HL-60/S4 treated with retinoic acid at 250 ng/mL for 4 days and 3 days (cell line): ENCODE data around the gene SLC4A5.

Experiments
- in situ Hi-C: fragments of 300-500 bp; cut with MboI; formaldehyde crosslinking; loops from 2 replicates; pipeline ENCODE4 v1.7.0; 2022; ENCODE audit warnings: low sequenced_read_pairs

Gene SLC4A5, protein sequence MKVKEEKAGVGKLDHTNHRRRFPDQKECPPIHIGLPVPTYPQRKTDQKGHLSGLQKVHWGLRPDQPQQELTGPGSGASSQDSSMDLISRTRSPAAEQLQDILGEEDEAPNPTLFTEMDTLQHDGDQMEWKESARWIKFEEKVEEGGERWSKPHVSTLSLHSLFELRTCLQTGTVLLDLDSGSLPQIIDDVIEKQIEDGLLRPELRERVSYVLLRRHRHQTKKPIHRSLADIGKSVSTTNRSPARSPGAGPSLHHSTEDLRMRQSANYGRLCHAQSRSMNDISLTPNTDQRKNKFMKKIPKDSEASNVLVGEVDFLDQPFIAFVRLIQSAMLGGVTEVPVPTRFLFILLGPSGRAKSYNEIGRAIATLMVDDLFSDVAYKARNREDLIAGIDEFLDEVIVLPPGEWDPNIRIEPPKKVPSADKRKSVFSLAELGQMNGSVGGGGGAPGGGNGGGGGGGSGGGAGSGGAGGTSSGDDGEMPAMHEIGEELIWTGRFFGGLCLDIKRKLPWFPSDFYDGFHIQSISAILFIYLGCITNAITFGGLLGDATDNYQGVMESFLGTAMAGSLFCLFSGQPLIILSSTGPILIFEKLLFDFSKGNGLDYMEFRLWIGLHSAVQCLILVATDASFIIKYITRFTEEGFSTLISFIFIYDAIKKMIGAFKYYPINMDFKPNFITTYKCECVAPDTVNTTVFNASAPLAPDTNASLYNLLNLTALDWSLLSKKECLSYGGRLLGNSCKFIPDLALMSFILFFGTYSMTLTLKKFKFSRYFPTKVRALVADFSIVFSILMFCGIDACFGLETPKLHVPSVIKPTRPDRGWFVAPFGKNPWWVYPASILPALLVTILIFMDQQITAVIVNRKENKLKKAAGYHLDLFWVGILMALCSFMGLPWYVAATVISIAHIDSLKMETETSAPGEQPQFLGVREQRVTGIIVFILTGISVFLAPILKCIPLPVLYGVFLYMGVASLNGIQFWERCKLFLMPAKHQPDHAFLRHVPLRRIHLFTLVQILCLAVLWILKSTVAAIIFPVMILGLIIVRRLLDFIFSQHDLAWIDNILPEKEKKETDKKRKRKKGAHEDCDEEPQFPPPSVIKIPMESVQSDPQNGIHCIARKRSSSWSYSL

DNA sequence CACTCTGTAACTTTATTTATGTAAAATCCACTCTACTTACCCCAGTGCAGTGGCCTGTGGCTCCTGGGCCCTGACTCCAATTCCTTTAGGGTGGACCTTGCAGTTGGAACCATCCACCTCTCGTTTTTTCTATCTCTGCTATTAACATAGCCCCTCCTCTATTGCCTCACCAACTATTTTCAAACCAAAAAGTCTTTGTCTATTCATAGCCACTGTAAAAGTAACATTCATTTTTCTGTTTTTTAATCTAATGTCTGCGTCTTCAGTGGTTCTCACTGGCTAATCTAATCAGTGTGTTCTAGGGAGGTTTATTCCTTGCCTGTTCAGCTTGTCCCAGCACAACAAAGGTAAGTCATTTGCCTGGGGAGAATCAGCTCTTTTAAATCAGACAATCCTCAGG lies at the start of gene SLC4A5:
Gene SLC4A5, minus strand, starts transcription at position 101 of the 400 bp plus-strand sequence. CDS start 28,393 bp downstream, outside the sequence.
- in situ Hi-C loops: no loop called here

DNA sequence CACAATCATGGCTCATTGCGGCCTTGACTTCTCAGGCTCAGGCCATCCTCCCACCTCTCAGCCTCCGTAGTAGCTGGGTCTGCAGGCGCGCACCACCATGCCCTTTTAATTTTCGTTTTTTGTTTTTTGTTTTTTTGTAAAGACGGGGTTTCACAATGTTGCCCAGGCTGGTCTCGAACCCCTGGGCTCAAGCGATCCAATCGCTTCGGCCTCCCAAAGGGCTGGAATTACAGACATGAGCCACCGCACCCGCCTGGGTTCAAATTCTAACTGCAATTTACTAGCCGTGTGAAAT lies 49.2 kb upstream of the SLC4A5 start:
- in situ Hi-C loops: no loop called here

DNA sequence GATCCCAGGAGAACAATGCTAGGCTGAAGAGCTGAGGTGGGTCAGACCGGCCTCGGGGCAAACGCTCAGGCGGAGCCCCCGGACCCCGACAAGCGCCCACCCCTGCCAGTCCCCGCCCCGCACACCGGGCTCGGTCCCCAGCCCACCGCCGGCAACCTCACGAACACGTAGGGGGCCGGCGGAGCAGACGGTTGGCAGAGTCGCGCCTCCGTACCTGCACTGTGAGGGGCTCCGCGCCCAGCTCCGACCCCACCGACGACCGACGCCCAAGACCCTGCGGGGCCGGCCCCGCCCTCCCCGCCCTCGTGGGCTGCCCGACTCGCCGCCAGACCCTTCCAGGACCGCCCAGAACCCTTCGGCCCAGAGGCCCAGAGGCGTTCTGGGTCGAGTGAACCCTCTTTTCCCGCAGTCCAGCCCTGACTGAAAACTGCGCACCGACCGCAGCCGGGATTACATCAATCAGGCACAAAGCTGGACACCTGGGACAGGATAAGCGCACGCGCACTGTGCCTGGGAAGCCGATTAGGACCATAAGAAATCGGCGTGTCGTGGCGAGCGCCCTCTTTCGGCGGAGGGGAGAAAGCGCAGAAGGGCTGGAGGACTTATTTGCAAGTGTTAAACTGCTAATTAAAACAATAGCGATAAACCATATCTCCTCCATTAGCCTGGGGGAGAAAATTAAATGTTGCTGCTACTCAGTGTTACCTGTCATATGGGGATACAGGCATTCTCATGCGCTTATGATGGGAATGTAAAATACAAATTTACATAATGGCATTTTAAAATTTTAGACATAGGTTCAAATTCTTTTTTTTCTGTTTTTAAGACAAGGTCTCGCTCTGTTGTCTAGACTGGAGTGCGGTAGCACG lies 48.6 kb upstream of the SLC4A5 start:
- in situ Hi-C loops: no loop called here

DNA sequence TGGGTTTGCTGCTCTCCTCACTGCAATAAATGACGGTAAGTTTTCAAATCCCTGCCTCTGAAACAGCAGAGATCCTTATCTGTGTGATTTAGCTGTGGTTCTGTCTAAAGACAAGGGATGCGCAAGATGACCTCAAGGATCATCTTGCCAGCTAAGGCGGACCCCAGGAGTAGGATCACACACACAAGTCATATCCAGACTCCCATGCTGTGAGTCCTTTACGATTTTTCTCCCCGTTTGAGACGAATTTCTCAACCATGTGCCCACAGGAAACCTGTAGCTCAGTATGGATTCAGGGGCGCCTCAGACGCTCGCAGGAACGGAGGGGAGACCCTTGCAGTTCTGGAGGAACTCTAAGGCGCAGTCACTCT lies 48.0 kb upstream of the SLC4A5 start:
- in situ Hi-C loops: no loop called here

DNA sequence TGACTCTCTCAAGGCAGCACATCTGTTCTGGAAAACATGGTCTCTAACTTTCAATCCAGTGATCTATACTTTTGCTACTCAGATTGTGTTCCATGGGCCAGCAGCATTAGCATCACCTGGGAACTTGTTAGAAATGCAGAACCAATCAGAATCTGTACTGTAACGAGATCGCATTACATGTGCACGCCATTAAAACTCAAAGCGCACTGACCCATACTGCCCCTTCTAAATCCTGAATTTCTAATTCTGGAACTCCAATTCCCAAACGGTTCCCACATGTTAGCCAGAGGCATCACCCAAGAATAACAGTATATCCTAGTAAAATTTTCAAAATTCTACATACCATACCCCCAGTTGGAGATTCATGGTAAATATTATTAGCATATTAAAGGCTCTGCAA lies 47.4 kb upstream of the SLC4A5 start:
- in situ Hi-C loops: no loop called here

DNA sequence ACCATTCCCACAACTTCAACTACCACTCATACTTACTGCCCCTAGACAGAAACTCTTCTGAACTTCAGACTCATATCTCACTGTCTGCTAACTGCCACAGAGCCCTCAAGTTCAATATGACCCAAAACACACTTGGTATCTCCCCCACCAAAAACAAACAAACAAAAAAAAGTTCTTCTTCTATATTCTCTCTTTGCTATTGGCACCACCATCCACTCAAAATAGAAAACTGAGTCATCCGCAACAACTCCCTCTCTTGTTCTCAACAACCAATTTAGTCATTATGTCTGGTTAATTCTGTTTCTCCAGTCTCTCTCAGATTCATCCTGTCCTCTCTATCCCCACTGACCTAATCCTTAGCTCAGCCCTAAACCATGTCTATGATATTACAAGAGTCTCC lies 44.1 kb upstream of the SLC4A5 start:
- in situ Hi-C loops: no loop called here

DNA sequence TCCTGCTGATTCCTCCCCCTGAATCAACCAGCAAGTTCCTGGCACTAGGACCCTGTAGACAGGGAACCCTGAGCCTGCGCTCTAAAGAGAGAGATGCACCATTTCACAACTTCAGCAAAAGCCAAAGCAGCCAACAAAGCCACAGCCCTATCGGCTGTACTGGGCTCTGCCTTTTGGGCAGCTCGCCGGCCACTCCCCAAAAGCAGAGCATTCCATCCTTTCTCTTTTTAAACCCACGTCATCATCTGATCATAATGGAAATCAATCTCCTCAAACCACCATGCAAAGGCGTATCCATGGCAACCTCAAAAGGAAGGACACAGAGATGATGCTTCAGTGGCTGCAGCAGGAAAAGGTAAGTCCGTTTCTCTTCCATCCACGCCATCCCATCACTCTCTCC lies 42.2 kb upstream of the SLC4A5 start:
- in situ Hi-C loops: no loop called here

DNA sequence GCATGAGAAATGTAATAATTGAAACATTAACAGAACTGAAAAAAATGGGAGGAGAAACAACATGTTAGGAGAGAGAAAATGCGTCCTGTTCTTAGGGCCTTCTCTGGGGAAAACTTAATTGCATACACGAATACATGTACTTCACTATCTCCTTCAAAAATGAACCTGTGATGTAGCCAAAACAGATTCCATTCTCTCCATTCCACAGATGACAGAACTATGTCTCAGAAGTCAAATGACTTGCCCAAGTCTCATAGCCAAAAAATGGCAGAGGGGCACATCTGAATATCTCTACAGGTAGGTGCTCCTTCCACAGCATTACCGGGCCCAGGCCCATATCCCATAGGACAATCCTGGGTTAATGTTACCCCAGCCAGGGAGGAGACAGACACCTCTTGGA lies 40.8 kb upstream of the SLC4A5 start:
- in situ Hi-C loops: no loop called here

DNA sequence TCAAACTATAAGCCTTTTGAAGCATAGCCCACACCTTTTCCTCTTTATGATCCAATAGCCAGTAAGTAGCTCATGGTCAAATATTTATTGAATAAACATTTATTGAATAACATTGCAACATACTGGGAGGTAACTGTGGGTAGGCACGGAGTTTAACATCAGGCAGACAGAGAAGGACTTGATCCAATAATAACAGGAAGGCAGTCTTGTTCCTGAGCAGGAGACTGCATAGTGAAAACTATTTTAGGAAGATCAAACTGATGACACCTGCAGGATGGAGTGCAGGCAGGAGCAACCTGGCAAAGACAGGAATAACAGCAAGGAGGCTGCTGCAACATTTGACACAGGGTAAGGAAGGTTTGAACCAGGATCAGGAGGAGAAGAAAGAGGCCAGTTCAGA lies 40.0 kb upstream of the SLC4A5 start:
- in situ Hi-C loops: no loop called here

DNA sequence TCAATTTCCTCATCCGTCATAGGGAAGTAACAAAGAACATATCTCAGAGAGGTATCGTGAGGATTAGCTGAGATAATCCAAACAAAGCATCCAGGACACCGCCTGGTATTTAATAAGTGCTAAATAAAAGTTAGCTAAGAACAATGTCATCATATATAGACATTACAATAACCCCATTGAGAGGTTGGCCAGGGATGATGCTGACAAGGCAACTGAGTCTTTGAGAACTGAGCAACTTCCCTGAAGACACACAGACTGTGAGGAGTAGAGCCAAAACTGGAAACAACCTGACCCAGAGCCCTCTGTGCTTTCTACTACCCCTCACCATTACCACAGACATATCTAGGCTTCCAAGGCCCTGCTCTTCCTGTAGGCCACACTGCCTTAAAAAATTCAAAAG lies 38.5 kb upstream of the SLC4A5 start:
- in situ Hi-C loops: no loop called here

DNA sequence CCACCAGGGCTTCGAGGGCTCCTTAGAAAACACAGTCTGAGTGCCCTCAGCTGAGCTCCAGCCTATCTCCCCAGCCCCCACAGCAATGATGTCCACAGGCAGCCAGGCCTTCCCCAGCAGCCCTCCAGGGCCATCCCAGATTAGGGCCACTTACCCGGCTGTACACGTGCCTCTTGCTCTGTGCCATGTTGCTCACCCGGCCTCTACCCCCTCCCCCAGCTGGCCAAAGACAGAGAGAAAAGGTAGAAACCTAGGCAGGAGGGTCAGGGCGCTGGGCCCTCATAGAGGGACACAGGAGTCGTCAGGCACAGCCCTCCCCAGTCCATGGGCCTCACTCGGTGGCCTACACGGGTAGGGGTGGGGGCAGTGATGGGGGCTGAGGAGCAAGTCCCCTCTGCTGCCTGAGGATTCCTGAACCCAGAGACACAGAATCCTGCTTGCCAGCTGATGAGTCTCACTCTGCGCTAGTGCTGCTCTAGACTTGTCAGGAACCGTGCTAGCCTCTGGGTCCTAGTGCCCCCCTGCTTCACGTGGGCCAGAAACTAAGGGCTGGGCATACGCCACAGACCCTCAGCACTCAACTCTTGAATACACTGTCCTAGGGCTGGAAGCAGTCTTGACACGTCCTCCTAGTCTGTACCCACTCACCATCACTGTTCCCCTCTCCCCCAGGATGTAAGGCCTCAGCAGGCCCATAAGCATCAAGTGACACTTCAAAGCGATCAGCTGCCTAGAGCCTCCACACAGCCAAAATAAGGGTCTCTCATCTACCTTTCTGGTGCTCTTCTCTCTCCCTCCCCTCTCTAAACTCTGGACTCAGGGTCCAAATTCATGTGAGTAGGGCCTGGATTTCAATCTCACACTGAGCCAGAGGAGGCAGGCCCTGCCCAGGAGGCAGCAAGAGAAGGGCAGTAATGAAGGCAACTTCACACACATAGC lies 36.9 kb upstream of the SLC4A5 start, which contains the start of gene DCTN1:
Gene DCTN1, minus strand, starts transcription at position 461 of the 939 bp plus-strand sequence. Its CDS starts 274 bp downstream, at position 187.
- in situ Hi-C loops: no loop called here

DNA sequence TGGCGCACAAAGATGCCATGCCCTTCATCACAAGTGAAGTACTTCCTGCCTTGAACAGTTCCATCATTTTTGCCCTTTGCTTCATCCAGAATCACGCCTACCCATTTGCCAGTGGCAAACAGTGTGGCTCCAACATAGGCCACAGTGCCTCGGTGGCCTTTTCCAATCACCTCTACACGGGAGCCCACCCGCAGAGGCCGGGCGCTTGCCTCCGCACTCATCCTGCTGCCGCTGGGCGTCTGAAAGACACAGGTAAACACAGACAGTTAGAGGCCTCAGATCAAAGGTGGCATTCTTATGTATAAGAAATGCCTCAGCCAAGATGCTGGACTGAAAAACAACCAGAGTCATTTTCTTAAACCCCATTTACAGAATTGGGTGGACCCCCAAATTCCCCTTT lies 34.8 kb upstream of the SLC4A5 start:
- in situ Hi-C loops: no loop called here

DNA sequence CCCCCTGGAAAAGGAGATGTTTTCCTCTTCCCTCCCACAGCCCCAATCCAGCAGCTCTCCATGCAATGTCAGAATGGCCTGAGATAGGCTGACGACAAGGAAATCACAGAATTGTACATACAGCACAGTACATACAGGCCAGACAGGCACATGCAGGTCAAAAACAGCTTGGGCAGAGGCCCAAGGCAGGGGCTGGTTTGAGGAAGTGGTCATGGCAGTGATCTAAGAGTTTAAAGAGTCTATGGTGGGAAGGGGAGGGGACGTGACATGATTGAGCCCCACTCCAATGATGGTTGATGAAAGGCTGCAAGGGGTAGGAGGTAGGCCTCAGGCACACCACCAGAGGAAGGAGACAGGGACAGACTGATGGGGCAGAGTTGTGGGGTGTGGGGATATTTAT lies 32.6 kb upstream of the SLC4A5 start:
- in situ Hi-C loops: no loop called here

DNA sequence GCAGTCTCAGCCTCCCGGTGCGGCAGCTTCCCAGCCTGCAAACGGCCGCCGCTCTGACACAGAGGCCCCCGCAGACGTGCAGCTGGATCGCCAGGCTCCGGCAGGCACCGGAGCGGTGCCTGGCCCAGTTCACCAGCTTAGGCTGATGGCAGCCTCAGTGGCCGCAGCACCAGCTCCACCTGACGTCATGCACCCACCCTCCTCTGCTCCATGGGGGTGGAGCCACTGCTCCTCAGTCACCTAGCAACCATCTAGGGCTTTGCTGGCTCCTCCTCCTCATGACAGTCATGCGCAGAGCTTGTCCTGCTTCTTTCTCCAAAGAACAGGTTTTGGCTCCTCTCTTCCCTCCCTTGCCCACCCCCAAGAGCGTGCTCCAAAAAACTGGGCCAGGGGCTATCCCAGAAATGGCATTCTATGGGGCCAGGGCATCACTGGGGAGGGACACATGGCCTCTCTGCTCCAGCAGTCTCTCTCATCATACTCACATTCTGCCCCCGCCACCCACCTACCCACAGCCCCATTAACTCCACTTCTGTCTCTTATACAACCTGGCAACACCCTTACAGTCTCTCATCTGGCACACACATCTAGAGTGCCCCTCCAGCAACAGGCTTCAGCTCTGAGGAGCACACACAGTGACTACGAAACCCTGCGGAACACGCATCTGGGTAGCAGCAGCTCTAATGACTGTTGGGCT lies 31.4 kb upstream of the SLC4A5 start:
- in situ Hi-C loops: no loop called here

DNA sequence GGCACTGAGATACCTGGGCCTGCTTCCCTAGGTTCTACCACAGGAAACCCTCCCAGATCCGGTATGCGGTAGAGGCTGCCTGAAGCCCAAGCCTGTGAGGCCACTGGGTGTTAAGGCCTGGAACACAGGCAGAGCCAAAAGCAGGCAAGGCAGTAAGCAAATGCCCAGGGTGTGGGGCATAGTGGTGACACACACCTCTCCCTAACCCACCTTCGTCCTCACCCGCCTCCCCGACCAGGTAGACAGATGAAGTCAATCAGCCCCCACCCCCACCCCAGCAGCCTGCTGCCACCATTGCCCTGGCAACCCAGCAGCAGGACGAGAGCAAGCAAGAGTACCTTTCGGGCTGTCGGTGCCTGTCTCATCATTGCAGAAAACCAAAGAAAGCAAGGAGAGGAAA lies 30.8 kb upstream of the SLC4A5 start:
- in situ Hi-C loops: no loop called here

DNA sequence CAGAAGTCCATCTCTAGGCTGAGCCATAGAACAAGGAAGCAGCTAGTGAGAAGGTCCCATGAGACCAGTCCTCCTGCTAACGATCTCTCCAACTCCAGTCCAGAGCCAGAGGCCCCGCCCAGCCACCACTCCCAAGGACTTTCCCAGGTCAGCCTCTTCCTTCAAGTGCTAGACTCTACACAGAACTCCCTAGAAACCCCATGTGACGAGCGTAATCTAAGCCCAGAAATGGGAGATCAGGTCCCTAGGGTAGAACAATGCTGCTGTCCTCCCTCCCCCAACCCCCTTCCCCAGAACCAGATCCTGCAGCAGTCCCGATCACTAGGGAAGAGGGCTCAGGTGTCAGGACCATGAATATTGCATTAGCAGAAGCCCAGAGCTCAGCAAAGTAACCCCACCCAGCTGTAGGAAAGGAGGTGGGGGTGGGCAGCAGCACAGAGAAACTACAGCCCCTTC lies 30.0 kb upstream of the SLC4A5 start:
- in situ Hi-C loops: no loop called here

DNA sequence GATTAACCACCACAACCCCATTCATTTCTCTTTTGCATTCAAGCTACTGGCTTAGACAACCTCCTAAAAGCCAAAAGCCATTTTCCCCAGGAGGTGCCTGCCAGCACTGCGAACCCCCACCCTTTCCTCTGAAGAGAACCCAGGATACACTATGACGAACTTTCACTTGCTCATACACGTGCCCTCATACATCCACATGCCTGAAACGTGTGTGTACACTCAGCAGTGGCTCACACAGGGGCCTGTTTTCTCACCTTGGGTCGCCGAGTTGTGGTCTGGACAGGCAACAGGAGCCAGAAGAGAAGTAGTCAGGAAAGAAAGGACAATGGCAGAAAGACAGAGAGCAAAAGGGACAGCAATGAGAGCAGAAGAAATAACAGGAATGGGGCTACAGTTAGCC lies 29.5 kb upstream of the SLC4A5 start:
- in situ Hi-C loops: no loop called here

DNA sequence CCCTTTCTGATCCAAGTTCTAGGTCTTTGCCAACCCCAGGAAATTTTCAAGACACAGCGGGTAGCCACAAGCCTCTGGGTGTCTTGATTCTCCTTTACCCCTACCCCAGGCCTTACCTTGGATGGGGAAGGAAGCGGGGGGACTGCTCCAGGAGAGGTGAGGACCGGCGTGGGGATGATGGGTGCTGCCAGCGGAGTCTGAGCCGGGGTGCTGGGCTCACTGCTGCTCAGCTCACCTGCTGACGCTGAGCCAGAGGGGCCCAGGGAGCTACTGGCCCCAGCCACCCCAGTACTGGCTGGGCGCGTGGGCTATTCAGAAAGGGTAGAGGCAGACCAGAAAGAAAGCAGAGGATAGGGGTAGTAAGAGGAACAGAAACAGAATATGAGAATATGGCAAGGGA lies 28.2 kb upstream of the SLC4A5 start:
- in situ Hi-C loops: no loop called here

DNA sequence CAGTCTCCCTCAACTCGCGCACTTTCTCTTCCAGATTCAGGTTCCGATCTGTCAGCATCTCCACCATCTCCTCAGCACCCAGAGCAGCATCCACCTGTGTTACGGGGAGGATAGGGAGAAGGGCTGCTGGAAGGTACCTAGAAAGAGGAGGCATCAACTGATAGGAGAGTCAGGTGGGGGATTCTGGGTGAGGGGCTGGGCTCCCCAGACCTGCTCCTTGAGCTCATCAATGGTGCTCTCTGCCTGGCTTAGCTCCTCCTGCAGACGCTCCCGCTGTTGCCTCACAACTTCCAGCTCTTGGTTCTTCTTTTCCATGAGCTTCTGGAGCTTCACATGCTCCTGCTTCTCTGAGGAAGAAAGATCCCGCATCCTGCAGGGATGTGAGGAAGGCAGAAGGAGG lies 26.8 kb upstream of the SLC4A5 start:
- in situ Hi-C loops: no loop called here
